T-helper 1 cell treated with Interleukin-12 subunit alpha and Interleukin-12 subunit beta and Interleukin-4 antibody, amounts not matched to agents 30 μg/mL and 1 μg/mL, for 36 hours (primary cell): ENCODE measurements around the gene MYOM3.

Source experiments
- H3K27ac Mint-ChIP-seq: one replicate; pipeline ENCODE4 v1.8.0; 2021; ENCODE audit warnings: mild to moderate bottlenecking, mixed read lengths
- H3K27me3 Mint-ChIP-seq: one replicate; pipeline ENCODE4 v1.8.0; 2021; ENCODE audit warnings: low read depth, mixed read lengths
- H3K36me3 Mint-ChIP-seq: one replicate; pipeline ENCODE4 v1.8.0; 2021; ENCODE audit warnings: low read depth, mixed read lengths
- H3K4me1 Mint-ChIP-seq: one replicate; pipeline ENCODE4 v1.8.0; 2021; ENCODE audit warnings: low read depth, mixed read lengths
- H3K4me3 Mint-ChIP-seq: one replicate; pipeline ENCODE4 v1.8.0; 2021; ENCODE audit warnings: mild to moderate bottlenecking, moderate library complexity, mixed read lengths
- H3K9me3 Mint-ChIP-seq: one replicate; pipeline ENCODE4 v1.8.0; 2021; ENCODE audit warnings: mixed read lengths

The MYOM3 gene

DNA sequence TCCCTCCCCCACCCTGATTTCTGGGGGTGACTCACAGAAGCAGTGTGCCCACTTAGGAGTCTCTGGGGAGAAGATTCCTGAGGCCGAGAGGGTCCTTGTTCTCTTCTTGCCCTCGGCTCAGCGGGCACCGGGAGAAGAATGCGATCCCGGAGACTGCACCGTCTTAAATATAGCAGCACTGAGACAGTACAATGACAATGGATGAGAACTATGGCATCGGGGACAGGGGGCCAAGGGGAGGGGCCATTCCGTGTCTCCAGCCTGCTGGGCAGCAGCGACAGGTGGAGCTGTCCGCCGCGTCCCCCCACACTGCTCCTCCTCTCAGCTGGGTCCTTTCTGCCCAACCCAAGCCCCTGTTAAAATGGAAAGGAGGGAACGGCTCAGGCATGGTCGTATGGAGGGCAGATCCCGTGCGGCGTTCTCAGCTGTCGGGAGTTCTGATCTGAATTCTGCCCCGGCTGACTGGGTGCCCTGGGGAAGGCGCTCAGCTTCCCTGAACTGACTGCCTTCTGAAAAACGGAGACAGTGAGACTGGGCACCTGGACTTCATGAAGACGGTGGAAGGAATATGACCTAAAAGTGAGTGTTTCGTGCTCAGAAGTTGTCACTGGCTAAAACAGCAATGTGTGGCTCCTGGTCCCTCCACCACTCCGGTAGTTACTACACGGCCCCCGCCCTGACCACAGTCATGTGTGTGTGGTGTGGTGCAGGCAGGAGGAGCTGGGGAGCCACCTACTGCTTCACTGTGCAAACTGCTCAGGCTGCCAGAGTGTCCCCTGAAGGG lies at the start of gene MYOM3:
TSS of gene MYOM3 (minus strand) at position 140 of the 784 bp plus-strand sequence. CDS start 3,499 bp downstream, outside the sequence.
- peaks cover 4% of the 10 kb centered on the region for H3K4me1 Mint-ChIP-seq
- H3K4me3 Mint-ChIP-seq = no peak within 1 kb of the TSS
- no peaks in the 10 kb centered on the region for H3K36me3 Mint-ChIP-seq
- peaks cover 30% of the 10 kb centered on the region for H3K27me3 Mint-ChIP-seq
- no peak within 1 kb of the TSS for H3K27ac Mint-ChIP-seq
- no peaks in the 10 kb centered on the region for H3K9me3 Mint-ChIP-seq

DNA sequence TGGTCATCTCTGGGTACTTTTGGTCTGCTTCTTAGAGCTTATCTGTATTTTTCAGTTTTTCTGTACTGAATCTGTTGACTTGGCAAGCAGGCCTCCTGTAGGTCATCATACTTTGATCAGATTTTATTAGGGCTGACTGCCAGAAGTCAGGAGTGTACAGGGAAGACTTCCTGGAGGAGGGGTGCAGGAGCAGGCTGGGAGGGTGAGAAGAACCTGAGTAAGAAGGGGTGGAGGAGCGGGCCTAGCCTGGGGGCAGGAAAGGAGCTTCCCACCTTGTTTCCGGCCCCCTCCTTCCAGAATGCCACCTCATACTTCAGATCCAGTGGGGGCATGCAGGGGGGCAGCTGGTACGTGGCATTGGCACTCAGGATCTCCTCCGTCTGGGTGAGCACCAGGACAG lies 49.3 kb upstream of the MYOM3 start:
- H3K4me3 Mint-ChIP-seq = no peak overlapping the region
- H3K9me3 Mint-ChIP-seq = no peaks in the 10 kb centered on the region
- no peaks in the 10 kb centered on the region for H3K36me3 Mint-ChIP-seq
- H3K27me3 Mint-ChIP-seq = no peaks in the 10 kb centered on the region
- no peaks in the 10 kb centered on the region for H3K4me1 Mint-ChIP-seq
- H3K27ac Mint-ChIP-seq = no peak overlapping the region

- Mint-ChIP-seq H3K4me1 (peaks cover 1% of the 10 kb centered on the region), H3K27me3 (no peaks in the 10 kb centered on the region), H3K9me3 (no peaks in the 10 kb centered on the region), H3K36me3 (no peaks in the 10 kb centered on the region), H3K4me3 (no peak overlapping the region), H3K27ac (no peak overlapping the region)
These were observed 47.4 kb upstream of the MYOM3 start for GRCh38 chr1:24159366-24159765.

GRCh38 chr1:24157918-24158481 lies 46.1 kb upstream of the MYOM3 start:
- no peaks in the 10 kb centered on the region for H3K9me3 Mint-ChIP-seq
- peaks cover 1% of the 10 kb centered on the region for H3K4me1 Mint-ChIP-seq
- no peak overlapping the region for H3K4me3 Mint-ChIP-seq
- H3K36me3 Mint-ChIP-seq = no peaks in the 10 kb centered on the region
- H3K27ac Mint-ChIP-seq = no peak overlapping the region
- peaks cover 3% of the 10 kb centered on the region for H3K27me3 Mint-ChIP-seq

DNA sequence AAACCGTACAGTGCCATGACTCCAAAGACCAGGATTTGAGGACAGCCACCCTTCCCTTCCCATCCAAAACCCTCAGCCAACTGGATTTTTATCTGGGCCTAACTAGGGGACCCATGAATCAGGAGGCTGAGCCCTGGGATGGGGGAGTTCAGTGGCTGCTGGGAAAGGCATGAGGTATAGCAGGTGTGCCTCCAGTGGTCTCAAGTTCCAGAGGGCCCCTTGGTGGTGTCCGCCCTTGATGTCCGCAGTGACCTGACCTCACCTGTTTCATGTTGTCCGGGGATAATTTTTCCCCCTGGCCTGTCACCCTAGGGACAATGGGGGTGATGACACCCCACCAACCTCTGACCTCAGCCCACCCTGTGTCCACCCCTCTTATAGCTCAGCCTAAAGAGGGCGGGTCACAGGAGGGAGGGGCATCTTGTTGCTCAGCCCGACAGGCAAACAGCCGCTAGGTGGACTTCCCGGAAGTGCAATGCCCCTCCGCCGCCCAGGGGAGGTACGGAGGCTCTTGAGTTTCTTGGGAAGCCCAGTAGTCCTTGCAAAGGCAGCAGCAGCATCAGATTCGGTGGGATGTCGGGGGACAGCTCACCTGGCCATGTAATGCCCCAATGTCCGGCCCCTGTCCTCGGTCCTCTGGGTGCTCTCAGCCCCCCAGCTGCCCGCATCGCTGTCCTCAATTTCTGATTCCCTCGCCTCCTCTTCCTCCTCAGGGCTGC lies 44.8 kb upstream of the MYOM3 start:
- H3K9me3 Mint-ChIP-seq = no peaks in the 10 kb centered on the region
- no peak overlapping the region for H3K4me3 Mint-ChIP-seq
- no peak overlapping the region for H3K27ac Mint-ChIP-seq
- H3K27me3 Mint-ChIP-seq = peaks cover 11% of the 10 kb centered on the region
- H3K4me1 Mint-ChIP-seq = peaks cover 2% of the 10 kb centered on the region
- H3K36me3 Mint-ChIP-seq = no peaks in the 10 kb centered on the region

DNA sequence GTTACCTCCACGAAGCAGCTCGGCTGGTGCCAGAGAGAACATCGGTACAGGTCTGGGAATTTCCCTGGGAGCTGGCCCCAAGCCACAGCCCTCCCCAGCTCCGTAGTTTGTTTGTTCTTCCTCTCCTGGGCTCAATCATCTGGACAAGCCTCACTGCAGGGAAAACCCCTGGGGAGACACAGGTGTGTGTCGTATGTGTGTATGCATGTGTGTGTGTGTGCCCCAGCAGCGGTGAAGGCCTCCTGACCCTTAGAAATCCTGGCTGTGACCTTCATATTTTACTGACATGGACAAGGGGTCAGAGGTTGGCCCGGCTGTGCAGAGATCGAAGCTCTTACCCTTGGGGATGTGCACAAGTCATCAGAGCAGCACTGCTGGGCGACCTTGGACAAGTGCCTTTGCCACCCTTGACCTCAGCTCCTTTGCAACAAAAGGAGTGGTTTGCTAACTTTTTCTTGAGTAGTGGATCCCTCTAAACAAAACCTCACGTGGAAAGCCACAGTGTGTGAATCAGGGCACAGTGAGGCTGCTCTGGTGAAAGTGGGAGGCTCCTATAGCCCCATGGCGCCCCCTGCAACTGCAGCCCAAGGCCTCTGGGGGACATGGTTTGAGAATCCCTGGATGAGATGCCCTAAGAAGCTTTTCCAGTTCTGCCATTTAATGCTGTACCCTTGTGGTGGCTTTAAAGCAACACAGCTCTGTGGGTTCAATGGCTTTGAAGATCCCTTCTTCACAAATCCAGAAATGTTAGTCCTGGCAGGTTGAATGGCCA lies 43.3 kb upstream of the MYOM3 start:
- no peak overlapping the region for H3K27ac Mint-ChIP-seq
- H3K27me3 Mint-ChIP-seq = peaks cover 26% of the 10 kb centered on the region
- H3K4me1 Mint-ChIP-seq = peaks cover 14% of the 10 kb centered on the region
- H3K4me3 Mint-ChIP-seq = no peak overlapping the region
- no peaks in the 10 kb centered on the region for H3K36me3 Mint-ChIP-seq
- H3K9me3 Mint-ChIP-seq = no peaks in the 10 kb centered on the region

DNA sequence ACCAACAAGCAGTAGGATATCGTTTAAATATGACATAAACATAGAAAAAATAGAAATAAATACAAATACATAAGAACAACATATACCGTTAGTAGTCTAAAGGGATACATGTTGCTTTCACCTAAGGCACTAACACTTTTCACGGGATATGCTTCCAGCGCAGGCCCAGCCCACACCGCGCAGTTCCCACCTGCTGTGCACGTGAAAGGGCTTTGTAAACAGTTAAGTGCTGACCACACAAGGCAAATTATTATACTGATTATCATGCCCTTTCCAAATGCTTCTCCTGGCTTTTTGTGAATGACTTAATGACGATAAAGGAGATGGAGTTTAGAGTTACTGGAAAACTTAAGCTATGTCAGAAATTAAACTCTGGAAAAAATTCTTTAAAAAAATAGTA lies 42.3 kb upstream of the MYOM3 start:
- Mint-ChIP-seq H3K9me3 (no peaks in the 10 kb centered on the region), H3K4me3 (no peak overlapping the region), H3K4me1 (peaks cover 17% of the 10 kb centered on the region), H3K27ac (no peak overlapping the region), H3K36me3 (no peaks in the 10 kb centered on the region), H3K27me3 (peaks cover 26% of the 10 kb centered on the region)

DNA sequence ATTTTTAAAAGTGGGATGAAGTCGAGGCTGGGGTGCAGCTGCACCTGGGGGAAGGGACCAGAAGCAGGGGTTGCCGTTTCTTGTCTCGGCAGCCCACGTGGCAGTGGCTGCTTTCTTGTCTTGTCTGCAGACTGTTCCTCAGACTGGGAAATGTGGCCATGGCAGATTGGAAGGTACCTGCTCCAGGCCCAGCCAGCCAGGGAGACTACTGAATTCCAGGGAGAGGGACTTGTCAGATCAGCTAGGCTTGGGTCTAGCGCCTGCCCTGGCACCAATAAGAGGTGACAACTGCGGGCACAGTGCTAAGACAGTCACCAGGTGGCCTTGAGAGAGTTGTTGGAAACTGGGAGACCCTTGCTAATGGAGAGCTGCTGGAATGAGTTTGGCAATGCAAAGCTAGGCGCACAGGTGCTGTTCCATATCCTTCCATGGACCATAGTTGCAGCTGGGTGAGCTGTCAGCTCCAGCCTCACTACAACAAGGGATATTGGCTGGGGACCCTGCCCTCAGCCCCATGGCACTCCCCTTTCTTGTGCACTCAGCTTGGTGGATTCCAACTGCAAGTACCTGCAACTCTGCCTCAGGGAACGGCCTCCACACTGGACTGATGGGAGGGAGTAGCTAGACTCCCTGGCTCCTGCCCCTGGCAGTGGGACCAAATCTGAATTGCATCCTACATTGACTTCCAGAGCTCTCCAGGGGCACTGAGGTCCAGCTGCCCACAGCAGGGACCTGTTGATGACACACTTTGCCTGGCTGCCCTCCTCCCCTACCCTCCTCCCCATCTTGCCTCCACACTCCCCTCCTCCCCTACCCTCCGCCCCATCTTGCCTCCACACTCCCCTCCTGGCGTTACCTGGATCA lies 40.9 kb upstream of the MYOM3 start:
- Mint-ChIP-seq H3K27me3 (peaks cover 32% of the 10 kb centered on the region), H3K9me3 (no peaks in the 10 kb centered on the region), H3K4me3 (no peak overlapping the region), H3K27ac (no peak overlapping the region), H3K4me1 (peaks cover 17% of the 10 kb centered on the region), H3K36me3 (no peaks in the 10 kb centered on the region)

GRCh38 chr1:24151175-24151533 lies 39.2 kb upstream of the MYOM3 start:
- Mint-ChIP-seq H3K27me3 (peaks cover 41% of the 10 kb centered on the region), H3K4me3 (no peak overlapping the region), H3K9me3 (no peaks in the 10 kb centered on the region)

DNA sequence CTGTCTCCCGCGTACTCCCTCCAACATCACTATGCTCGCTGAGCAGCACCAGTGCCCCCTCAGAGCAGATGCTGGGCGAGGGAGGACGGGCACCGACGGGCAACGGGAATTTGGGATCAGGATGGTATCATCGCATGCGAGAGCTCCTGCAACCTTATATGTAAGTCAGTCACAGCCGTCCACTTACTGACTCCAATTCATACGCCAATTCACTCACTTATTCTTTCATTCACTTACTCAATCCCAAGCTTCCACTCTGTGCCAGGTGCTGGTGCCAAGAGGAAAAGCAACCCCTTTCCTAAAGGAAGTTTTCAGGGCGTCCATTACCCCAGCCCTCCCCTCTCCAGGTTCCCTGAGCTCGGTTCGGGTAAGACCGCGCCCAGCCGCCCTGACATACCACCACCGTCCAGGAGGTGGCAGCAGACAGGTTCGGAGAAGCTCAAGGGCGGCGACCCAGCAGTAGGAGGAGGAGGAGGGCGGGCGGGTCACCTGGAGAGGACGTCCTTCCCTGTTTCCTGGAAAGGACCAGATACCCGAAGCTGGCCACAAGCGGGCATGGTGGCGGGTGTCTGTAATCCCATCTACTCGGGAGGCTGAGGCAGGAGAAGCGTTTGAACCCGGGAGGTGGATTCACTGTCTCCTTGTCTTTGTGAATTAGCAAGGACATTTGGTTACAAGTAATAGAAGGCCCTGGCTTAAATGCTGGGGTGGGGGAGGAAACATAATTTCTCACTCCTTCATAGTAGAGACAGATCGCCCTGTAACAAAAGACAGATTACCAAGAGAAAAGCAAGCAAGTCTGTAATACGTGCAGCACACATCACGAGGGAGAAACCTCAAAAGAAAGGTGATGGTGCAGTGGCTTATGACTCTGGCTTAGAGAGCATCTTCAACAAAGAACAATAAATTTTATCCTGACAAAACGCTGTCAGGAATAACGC lies 38.6 kb upstream of the MYOM3 start:
- Mint-ChIP-seq H3K4me3 (peak overlapping the region; percentile 58), H3K27me3 (peaks cover 42% of the 10 kb centered on the region), H3K9me3 (no peaks in the 10 kb centered on the region), H3K4me1 (peaks cover 17% of the 10 kb centered on the region), H3K36me3 (no peaks in the 10 kb centered on the region), H3K27ac (no peak overlapping the region)

More at GRCh38 chr1:24151175-24151533, 39.2 kb upstream of the MYOM3 start:
- H3K36me3 Mint-ChIP-seq = no peaks in the 10 kb centered on the region
- peaks cover 17% of the 10 kb centered on the region for H3K4me1 Mint-ChIP-seq
- H3K27ac Mint-ChIP-seq = no peak overlapping the region

DNA sequence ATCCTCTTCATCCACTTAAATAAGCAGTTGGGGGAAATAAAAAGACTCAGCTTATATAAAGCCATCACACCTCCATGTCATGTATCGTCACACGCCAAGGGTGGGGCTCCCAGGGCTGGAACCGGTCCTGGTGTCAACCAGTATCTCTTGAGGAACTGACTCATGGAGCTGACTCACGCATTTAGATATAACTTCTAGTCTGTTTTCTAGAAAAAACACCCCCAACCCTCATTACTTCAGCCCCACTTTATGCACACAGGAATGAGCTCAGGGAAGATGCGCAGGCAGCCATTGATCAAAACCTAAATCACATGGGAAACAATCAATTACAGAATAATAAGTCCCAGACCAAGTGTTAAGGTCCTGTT lies 37.9 kb upstream of the MYOM3 start:
- Mint-ChIP-seq H3K27ac (no peak overlapping the region), H3K4me1 (peaks cover 15% of the 10 kb centered on the region)

DNA sequence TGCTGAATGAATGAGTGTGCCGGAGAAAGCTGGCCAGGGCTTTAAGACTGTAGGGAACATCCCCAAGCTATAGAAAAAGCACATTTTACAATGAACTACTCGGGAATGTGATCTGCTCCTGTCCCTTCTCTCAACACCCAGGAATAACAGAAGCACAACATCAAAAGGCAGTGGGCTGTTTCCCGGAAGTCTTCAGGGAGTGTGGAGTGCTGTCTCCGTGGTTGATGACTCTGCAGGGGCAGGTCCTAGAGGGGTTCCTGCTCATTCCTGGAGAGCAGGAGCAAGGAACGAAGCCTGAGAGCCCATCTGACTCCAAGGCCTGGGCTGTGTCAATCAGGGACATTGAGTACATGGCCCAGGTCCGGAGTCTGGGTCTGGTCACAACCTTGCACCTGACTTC lies 35.9 kb upstream of the MYOM3 start:
- Mint-ChIP-seq H3K4me3 (no peak overlapping the region), H3K36me3 (no peaks in the 10 kb centered on the region), H3K27me3 (peaks cover 41% of the 10 kb centered on the region), H3K27ac (no peak overlapping the region), H3K9me3 (no peaks in the 10 kb centered on the region), H3K4me1 (peaks cover 15% of the 10 kb centered on the region)

More for the DNA sequence above, 37.9 kb upstream of the MYOM3 start:
- H3K4me3 Mint-ChIP-seq = no peak overlapping the region
- no peaks in the 10 kb centered on the region for H3K9me3 Mint-ChIP-seq
- no peaks in the 10 kb centered on the region for H3K36me3 Mint-ChIP-seq
- peaks cover 42% of the 10 kb centered on the region for H3K27me3 Mint-ChIP-seq

DNA sequence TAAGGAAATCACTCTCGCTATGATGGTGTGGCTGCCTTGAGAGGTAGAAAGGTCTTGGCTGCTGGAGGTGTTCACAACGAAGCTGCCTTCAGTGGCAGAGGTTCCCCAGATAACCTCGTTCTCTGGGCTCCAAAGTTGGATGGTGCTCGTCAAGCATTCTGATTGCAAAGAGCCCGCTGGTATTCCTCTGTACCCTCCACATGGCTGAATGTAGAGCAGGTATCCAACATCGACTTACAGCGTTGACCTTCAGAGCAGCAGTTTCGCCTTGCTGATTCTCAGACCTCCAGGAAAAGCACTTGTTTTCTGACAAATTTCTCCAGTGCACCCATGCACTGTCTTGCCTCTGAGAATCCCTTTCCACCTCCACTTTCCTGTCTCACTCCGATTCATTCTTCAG lies 35.3 kb upstream of the MYOM3 start:
- peaks cover 15% of the 10 kb centered on the region for H3K4me1 Mint-ChIP-seq
- H3K27ac Mint-ChIP-seq = no peak overlapping the region
- H3K36me3 Mint-ChIP-seq = no peaks in the 10 kb centered on the region
- peaks cover 39% of the 10 kb centered on the region for H3K27me3 Mint-ChIP-seq
- H3K9me3 Mint-ChIP-seq = no peaks in the 10 kb centered on the region
- no peak overlapping the region for H3K4me3 Mint-ChIP-seq
